Ectodermal cell (in vitro differentiated cells): ENCODE data around the gene TRIM44.

Experiments
- H3K27ac ChIP-seq: 2 replicates; pipeline ENCODE4 v1.7.0; 2013; ENCODE audit warnings: mild to moderate bottlenecking, low read depth, low read length; ENCODE audit not compliant: insufficient read depth, poor library complexity, severe bottlenecking
- H3K27me3 ChIP-seq: 2 replicates; pipeline ENCODE4 v1.7.0; 2013; ENCODE audit warnings: mild to moderate bottlenecking, low read length; ENCODE audit not compliant: insufficient read depth, control insufficient read depth, poor library complexity, severe bottlenecking
- H3K36me3 ChIP-seq: one replicate; pipeline ENCODE4 v1.7.0; 2013; ENCODE audit warnings: low read length; ENCODE audit not compliant: control insufficient read depth, insufficient read depth
- H3K4me1 ChIP-seq: one replicate; pipeline ENCODE4 v1.7.0; 2013; ENCODE audit warnings: low read length; ENCODE audit not compliant: control insufficient read depth, insufficient read depth
- H3K4me3 ChIP-seq: 2 replicates; pipeline ENCODE4 v1.7.0; 2013; ENCODE audit warnings: low read depth, low read length, control low read depth; ENCODE audit not compliant: insufficient read depth
- H3K9me3 ChIP-seq: 2 replicates; pipeline ENCODE4 v1.7.0; 2013; ENCODE audit warnings: mild to moderate bottlenecking, low read length, moderate library complexity; ENCODE audit not compliant: control insufficient read depth
- WGBS, 2 experiments: methylation state at CpG; one replicate each; pipeline ENCODE4 v1.1.7; 2013; ENCODE audit warnings: missing lambda C conversion rate in 2 of 2; 5-methylcytosine and 5-hydroxymethylcytosine counted together

TRIM44 gene

DNA sequence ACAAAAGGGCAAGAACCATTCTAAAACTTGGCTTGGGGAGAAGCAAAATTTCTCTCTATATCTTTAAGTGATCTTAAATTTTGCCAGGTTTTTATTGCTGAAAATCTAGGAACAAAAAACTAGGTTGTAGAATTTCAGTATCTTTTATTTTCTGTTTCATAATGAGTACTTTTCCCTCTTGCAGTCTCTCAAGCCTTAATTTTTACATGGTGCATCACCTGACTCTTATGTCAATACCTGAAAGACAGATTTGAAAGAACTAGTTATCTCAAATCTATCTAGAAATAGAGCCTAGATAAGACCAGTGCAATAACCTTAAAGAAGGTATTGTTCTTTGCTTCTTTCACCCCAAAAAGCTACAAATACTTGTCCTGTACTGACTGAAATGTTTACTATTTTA, 122.1 kb downstream of the TRIM44 start:
- H3K9me3 ChIP-seq, result no peaks in the 10 kb centered on the region

DNA sequence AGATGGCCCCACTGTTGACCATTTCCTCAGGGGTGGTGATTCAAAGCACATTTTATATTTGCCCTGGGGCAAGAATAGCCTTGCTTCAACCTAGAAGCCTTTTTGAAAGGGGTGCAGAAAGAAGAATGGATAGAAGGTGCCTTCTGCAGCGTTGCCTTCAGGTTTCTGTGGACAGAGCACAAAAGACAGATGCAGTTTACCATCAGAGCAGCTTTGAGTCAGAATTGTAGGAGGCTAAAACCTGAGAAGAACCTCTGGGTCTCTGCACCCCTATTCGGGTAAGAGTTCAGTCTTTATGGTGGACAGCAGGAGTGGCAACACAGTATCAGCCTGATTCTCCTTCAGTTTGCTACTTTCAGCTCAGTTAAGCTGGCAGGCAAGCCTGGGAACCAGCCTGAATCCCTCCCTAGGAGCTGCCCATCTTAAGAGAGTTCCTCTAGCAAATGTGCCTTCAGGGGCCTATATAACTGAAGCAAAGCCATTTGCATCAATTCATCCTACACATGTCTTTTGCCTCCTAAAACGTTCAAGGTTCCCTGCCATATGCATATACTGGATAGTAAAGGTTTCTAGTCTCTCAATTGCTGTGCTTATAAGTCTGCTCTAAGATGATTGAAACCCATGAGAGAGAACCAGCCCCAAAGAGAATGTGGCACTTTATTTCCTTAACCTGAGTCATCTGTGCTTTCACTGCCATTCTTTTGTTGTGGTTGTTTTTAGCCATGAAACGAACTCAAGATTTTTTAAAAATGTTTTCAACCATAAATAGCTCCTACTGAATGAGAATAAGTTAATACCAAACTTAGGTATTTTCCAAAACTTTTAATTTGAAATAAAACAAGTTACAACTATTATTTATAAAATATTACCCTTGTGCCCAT, 123.0 kb downstream of the TRIM44 start:
- H3K4me3 ChIP-seq, result no peak overlapping the region
- H3K27ac ChIP-seq, result no peak overlapping the region
- WGBS, 2 experiments, result 79 to 91% methylated on average over 3 to 4 of the region's 4 CpGs
- peaks cover 23% of the 10 kb centered on the region for H3K4me1 ChIP-seq
- no peaks in the 10 kb centered on the region for H3K36me3 ChIP-seq
- H3K27me3 ChIP-seq, result no peaks in the 10 kb centered on the region
- H3K9me3 ChIP-seq, result no peaks in the 10 kb centered on the region

More for the DNA sequence above, 122.1 kb downstream of the TRIM44 start:
- Histone ChIP-seq H3K27ac (no peak overlapping the region), H3K27me3 (no peaks in the 10 kb centered on the region), H3K36me3 (no peaks in the 10 kb centered on the region), H3K4me1 (peaks cover 23% of the 10 kb centered on the region), H3K4me3 (no peak overlapping the region)

DNA sequence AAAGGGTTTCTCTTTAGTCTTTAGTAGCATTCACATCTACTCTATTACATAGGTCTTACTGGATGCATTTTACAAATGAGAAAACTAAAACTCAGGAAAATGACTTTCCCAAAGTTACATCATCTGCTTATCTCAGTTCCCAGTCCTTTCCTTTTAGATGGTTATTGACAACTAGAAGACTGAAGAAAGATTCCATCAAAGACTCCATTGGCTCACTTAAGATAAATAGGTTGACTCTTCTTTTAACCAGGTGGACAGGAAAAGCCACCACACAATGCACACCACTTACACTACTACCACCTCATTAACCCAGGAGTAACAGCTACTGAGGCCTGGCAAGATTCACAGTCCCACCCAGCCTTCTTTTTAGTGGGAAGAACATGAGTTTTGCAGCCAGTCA, 123.6 kb downstream of the TRIM44 start:
- Histone ChIP-seq H3K4me1 (peaks cover 23% of the 10 kb centered on the region), H3K27me3 (no peaks in the 10 kb centered on the region), H3K9me3 (no peaks in the 10 kb centered on the region), H3K27ac (no peak overlapping the region), H3K36me3 (no peaks in the 10 kb centered on the region), H3K4me3 (no peak overlapping the region)

DNA sequence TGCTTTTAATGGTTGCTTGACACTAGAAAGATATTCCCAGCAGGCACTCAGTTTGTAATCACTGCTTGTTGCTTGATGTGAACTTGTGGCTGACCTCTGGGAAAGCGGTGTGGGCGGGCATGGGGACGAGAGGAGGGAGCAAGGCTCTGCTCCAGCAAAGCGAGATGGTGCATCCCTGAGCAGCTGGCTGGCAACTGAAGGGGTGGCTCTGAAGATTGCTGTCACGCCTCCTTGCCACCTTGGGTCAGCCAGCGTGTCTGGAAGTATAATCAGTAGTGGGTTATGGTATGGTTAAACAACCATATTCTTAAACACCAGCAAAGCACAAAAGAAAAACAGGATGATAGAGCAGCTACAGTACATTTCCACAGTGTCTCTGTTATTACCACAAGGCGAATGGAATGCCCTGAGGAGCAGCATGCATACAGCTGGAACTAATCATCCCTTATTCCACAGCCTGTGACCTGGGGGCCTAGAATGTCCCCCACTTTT, 124.5 kb downstream of the TRIM44 start:
- Histone ChIP-seq H3K4me3 (no peak overlapping the region), H3K27me3 (no peaks in the 10 kb centered on the region), H3K9me3 (no peaks in the 10 kb centered on the region), H3K27ac (no peak overlapping the region), H3K4me1 (peaks cover 23% of the 10 kb centered on the region), H3K36me3 (no peaks in the 10 kb centered on the region)
- 69 to 74% methylated on average over 5 to 7 of the region's 7 CpGs for WGBS, 2 experiments

DNA sequence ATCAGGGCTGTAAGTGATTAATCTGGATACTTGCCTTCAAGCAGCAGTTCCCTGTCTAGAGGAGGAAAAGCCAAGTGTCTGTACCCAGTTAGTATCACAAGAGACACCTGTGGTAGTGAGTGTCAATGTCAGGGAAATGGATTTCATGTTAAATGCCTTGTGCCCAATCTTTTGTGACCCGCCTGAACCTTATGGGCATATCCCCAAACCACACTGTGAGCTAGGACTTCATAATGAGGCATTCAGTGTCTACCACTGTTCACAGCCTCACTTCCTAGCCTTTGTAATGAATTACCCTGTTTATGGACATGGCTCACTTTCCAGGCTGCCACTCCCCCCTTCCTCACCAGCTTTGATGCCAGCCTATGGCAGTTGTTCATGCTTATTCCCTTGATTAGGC, 125.1 kb downstream of the TRIM44 start:
- Histone ChIP-seq H3K27me3 (no peaks in the 10 kb centered on the region), H3K4me3 (no peak overlapping the region), H3K36me3 (no peaks in the 10 kb centered on the region), H3K27ac (no peak overlapping the region), H3K4me1 (peaks cover 23% of the 10 kb centered on the region), H3K9me3 (no peaks in the 10 kb centered on the region)
- 90 to 97% methylated on average over 1 of the region's 1 CpG for whole genome bisulfite sequencing, 2 experiments

DNA sequence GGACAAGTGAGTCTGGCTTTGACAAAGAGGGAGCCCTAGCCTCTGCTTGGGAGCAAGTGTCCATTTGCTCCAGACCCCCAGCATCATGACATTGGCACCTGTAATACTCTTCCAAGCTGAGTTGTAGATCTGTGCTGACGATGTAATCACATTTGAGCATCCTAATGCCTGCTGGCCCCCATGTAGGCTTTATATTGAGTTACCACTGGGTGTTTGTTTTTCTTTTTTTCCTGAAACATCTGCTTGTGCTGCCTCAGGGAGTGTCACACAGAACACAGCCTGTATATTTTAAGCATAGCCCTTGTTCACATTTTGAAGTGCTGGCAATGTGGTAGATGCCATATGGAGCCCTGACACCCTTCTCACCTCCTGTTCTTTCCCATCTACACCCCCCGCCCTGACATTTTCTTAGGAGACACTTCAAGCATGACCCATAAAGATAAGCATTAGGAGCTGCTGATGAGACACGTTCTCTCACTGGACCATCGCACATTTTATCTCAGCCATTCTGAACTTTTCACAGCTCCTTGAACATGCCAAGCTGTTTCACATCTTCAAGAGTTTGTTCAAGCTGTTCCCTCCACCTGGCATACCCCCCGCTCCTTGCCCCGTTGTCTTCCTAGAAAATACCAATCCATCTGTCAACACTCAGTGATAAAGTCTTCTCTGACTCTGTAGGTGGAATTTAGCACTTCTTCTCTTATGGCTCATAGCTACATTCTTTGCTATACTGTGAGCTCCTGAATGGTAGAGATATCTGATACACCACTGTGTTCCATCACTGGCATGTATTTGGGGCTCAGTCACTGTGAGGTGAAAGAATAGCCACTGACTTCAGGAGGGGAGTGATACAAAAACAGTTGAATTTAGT, 128.7 kb downstream of the TRIM44 start:
- Histone ChIP-seq H3K9me3 (no peaks in the 10 kb centered on the region), H3K36me3 (no peaks in the 10 kb centered on the region), H3K4me1 (peaks cover 20% of the 10 kb centered on the region), H3K27me3 (no peaks in the 10 kb centered on the region), H3K4me3 (no peak overlapping the region), H3K27ac (no peak overlapping the region)
- 75 to 80% methylated on average over 6 of the region's 6 CpGs for WGBS, 2 experiments

DNA sequence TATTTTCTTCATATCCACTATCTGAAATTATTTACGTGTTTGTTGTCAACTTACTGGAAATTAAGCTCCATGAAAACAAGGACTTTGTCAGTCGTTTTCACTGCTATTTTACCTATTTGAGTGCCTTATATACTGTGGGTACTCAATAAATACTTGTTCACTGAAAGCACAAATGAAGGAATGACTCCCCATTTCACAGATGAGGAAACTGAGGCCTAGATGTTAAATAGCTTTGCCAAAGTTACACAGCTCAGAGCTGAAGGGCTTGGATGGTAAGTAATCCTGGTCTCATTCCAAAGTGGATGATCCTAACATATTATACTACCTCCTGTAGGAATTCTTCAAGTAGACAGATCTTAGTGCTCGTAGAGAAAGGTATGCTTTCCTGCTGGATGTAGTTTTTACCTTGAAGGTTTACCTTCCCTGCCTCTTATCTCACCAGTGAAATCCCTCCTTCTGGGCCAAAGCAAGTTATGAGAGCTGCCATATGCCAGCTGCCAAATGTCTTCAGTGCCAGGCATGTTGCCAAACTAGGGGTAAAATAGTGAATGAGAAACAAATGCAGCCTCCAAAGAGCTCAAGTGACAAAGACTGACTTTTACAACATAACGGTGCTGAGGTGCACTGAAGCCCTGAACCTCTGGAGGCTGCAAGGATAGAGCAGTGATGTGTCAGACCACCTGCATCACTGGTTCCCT, 129.7 kb downstream of the TRIM44 start:
- H3K4me1 ChIP-seq, result peaks cover 12% of the 10 kb centered on the region
- H3K27me3 ChIP-seq, result no peaks in the 10 kb centered on the region
- 95 to 96% methylated on average over 4 of the region's 4 CpGs for WGBS, 2 experiments
- no peaks in the 10 kb centered on the region for H3K9me3 ChIP-seq
- no peak overlapping the region for H3K27ac ChIP-seq
- H3K4me3 ChIP-seq, result no peak overlapping the region
- no peaks in the 10 kb centered on the region for H3K36me3 ChIP-seq

DNA sequence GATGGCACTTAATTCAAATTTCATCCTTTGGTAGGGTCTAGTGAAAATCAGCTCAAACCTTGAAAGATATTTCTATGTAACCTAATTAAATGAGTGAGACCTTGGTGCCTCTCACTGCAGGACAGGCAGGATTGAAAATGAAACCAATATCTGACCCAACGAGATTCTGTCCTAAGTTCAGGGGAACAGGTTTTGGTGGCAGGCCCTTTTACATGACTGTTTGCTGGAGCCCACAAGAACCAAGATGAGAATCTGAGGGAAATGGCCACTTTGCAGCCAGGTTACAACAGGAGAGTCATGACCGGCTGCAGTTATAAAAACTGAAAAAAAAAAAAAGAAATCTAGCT, 130.2 kb downstream of the TRIM44 start:
- Histone ChIP-seq H3K4me1 (peaks cover 8% of the 10 kb centered on the region), H3K36me3 (no peaks in the 10 kb centered on the region), H3K4me3 (no peak overlapping the region), H3K9me3 (no peaks in the 10 kb centered on the region), H3K27ac (no peak overlapping the region), H3K27me3 (no peaks in the 10 kb centered on the region)
- WGBS, 2 experiments, result 88 to 95% methylated on average over 2 of the region's 2 CpGs

- H3K4me3 ChIP-seq, result no peak overlapping the region
- H3K9me3 ChIP-seq, result no peaks in the 10 kb centered on the region
- no peaks in the 10 kb centered on the region for H3K27me3 ChIP-seq
- H3K4me1 ChIP-seq, result no peaks in the 10 kb centered on the region
- H3K36me3 ChIP-seq, result no peaks in the 10 kb centered on the region
- no peak overlapping the region for H3K27ac ChIP-seq
- WGBS, 2 experiments, result 95 to 100% methylated on average over 2 of the region's 2 CpGs
Observed at GRCh38 chr11:35794333-35794732, 131.8 kb downstream of the TRIM44 start.

DNA sequence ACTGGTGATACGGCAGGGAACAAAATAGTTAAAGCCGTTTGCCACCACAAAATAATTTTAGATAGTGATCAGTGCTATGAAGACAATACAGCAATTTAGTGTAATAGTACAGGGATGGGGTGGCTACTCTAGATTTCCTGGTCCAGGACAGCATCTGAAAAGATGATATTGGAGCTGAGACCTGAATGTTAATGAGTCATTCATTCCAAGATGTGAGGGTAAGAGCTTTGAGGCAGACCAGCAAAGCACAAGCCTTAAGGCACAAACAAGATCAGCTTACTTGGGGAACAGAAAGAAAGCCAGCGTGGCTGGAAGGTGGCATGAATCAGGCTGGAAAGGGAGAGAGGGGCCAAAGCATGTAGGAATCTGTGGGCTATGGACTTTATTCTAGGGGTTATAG, 132.3 kb downstream of the TRIM44 start:
- WGBS, 2 experiments, result 96 to 97% methylated on average over 3 of the region's 3 CpGs
- Histone ChIP-seq H3K4me3 (no peak overlapping the region), H3K36me3 (no peaks in the 10 kb centered on the region), H3K9me3 (no peaks in the 10 kb centered on the region), H3K27me3 (no peaks in the 10 kb centered on the region), H3K4me1 (no peaks in the 10 kb centered on the region), H3K27ac (no peak overlapping the region)
